Raji (cell line): ENCODE results near the gene TPCN1.

Experiments
- POLR2A ChIP-seq: IDR thresholded peaks from 2 replicates; pipeline ENCODE4 v1.6.1; 2011; ENCODE audit warnings: low read depth, low read length, control low read depth; ENCODE audit not compliant: insufficient read depth

TPCN1 gene

DNA sequence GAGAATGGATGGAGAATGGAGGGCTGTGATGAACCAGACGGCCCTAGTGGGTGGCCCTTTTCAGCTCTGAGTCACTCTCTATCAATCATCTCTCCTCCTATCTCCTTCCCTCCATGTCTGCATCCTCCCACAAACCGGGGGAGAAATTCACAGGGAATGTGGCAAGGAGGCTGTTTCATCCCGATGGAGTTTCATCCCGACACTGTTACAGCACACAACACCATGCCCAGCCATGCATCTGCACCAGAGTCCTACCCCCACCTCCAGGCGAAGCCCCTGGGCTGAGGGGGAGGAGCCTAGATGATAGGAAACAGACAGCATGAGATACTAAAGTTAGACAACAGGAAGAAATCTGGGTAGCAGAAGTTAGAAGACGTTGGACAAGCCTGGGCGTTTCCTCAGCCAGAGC, 92.9 kb downstream of the TPCN1 start:
- no peak for TF ChIP-seq POLR2A

DNA sequence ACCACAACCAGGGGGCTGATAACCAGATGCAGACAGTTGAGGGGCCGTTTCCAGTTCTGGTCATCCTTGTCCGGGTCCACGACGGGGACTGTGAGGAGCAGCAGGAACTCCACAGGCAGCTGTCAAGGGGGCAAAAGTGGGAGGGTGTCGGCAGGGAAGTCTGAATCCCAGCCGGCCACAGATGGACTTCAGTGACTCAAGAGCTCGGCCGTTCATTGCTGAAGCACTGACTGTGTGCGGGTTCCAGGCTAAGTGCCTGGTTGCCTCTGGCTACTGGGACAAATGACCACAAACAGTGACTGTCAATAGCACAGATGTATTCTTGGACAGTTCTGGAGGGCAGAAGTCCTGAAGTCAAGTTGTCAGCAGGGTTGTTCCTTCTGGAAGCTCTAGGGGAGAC, 94.1 kb downstream of the TPCN1 start:
- TF ChIP-seq POLR2A, result no peak

GRCh38 chr12:113316155-113316554, 94.9 kb downstream of the TPCN1 start:
- TF ChIP-seq POLR2A, result no peak

GRCh38 chr12:113317122-113317521, 95.9 kb downstream of the TPCN1 start:
- TF ChIP-seq POLR2A, result no peak

GRCh38 chr12:113318046-113318656, 96.9 kb downstream of the TPCN1 start:
- no peak for TF ChIP-seq POLR2A

- TF ChIP-seq POLR2A, result no peak
These were observed 97.8 kb downstream of the TPCN1 start for GRCh38 chr12:113318900-113319628.

- TF ChIP-seq POLR2A, result no peak
These were observed 99.1 kb downstream of the TPCN1 start for GRCh38 chr12:113320401-113320800.

- no peak for TF ChIP-seq POLR2A
These were observed 101.1 kb downstream of the TPCN1 start for GRCh38 chr12:113322343-113322742.

DNA sequence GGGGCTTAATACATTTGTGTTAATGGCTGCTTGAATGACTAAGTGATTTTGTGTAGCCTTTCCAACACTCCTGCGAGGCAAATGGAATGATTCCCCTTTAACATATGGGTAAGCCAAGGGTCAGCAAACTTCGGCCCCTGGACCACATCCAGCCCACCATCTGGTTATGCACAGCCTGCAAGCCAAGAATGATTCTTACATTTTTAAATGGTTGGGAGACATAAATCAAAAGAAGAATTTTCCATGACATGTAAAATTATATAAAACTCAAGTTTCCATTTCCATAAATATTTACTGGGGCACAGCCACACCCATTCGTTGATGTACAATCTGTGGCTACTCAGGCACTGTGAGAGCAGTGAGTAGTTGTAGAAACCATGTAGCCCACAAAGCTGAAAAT, 104.7 kb downstream of the TPCN1 start:
- TF ChIP-seq POLR2A, result no peak

DNA sequence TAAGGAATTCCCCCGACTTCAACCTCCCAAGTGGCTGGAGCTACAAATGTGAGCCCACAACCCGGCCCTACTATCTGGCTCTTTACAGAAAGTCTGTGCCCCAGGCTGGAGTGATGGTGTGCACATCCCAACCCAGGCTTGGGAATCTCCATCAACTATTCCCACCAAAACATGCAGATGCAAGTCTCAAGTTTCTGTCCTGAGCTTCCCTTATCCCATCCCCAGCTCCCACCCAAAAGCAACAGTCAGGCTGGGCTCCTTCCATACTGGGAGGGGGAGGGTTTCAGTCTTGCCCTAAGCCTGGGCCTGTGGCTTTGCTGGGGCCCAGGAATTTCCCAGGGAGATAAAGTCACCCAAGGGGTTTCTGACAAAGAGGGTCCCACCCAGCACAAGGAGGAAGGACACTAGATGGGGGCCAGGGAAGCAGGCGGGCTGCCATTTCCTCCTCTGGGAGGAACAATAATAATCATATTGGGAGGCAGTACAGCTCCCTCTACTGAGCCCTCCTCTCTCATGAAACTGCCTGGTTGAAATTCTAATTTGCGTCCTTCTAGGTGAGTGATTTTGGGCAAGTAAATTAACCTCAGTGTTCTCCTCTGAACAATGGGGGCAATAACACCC, 105.6 kb downstream of the TPCN1 start:
- no peak for TF ChIP-seq POLR2A

GRCh38 chr12:113328368-113328889, 107.2 kb downstream of the TPCN1 start:
- TF ChIP-seq POLR2A, result no peak

GRCh38 chr12:113329022-113329790, 107.9 kb downstream of the TPCN1 start:
- TF ChIP-seq POLR2A, result no peak

- no peak for TF ChIP-seq POLR2A
These were observed 108.6 kb downstream of the TPCN1 start for GRCh38 chr12:113329791-113330417.

DNA sequence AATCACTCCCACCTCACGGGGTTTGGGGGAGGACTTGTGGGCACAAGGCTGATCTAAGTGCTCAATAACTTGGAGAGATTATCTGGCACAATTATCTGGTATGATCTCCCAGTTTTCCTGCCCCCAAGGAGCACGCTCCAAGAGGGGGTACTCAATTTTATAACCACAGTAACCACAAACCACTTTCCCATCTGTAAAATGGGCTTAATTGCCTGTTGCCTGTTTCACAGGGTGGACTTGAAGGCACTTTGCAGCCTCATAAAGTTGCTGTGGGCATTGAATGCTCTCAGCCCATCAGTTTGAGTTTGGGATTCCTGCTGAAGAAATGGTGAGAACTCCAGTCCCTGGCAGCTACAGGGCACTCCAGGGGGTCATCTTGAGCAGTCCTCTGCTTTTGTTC, 109.2 kb downstream of the TPCN1 start:
- TF ChIP-seq POLR2A, result no peak
